CD8-positive, alpha-beta memory T cell (primary cell): ENCODE measurements around the gene PRKCSH. TPM values are rescaled to one million over a fixed set of nuclear protein-coding genes. Genes with fewer than 3 reads are reported as not detected.

ENCODE experiments used
- CTCF ChIA-PET: fragments of 350-600 bp; sonication (Branson Sonifier 250); formaldehyde crosslinking; loops from one replicate; lab custom pipeline; 2021; ENCODE audit warnings: antibody characterized with exemption; lab: Charles Lee
- POLR2A ChIA-PET: fragments of 350-600 bp; sonication (Branson Sonifier 250); formaldehyde crosslinking; loops from one replicate; lab custom pipeline; 2021; ENCODE audit warnings: antibody characterized with exemption; lab: Charles Lee
- DNase-seq, 5 donors: peaks; one replicate each; pipeline versions ENCODE4 v3.0.0 to v3.0.0-alpha.2; 2020 to 2022; ENCODE audit warnings: mixed read lengths in 1 of 5
- H3K27ac ChIP-seq: one replicate; pipeline ENCODE4 v1.7.0; 2013; ENCODE audit warnings: low read depth, mild to moderate bottlenecking, low read length, moderate library complexity
- H3K27me3 ChIP-seq: 2 replicates; pipeline ENCODE4 v1.7.0; 2013; ENCODE audit warnings: low read length, mild to moderate bottlenecking; ENCODE audit not compliant: insufficient read depth, poor library complexity, severe bottlenecking
- H3K36me3 ChIP-seq: 2 replicates; pipeline ENCODE4 v1.7.0; 2013; ENCODE audit warnings: mild to moderate bottlenecking, low read length, moderate library complexity; ENCODE audit not compliant: insufficient read depth
- H3K4me1 ChIP-seq: 2 replicates; pipeline ENCODE4 v1.7.0; 2013; ENCODE audit warnings: mild to moderate bottlenecking, low read length, moderate library complexity; ENCODE audit not compliant: insufficient read depth
- H3K4me3 ChIP-seq: 2 replicates; pipeline ENCODE4 v1.7.0; 2013; ENCODE audit warnings: mild to moderate bottlenecking, low read length
- H3K9me3 ChIP-seq: 2 replicates; pipeline ENCODE4 v1.7.0; 2013; ENCODE audit warnings: mild to moderate bottlenecking, low read length
- H3K27ac Mint-ChIP-seq, 8 donors: one replicate each; pipeline ENCODE4 v1.8.0; 2020 to 2021; ENCODE audit warnings: mixed read lengths in 8 of 8, mild to moderate bottlenecking in 6 of 8, inconsistent platforms in 3 of 8, moderate library complexity in 3 of 8
- H3K27me3 Mint-ChIP-seq, 2 donors: one replicate each; pipeline ENCODE4 v1.8.0; 2020 to 2021; ENCODE audit warnings: mixed read lengths in 2 of 2, mild to moderate bottlenecking in 1 of 2, moderate library complexity in 1 of 2
- H3K36me3 Mint-ChIP-seq, 3 donors: one replicate each; pipeline ENCODE4 v1.8.0; 2020 to 2021; ENCODE audit warnings: mixed read lengths in 3 of 3, inconsistent platforms in 1 of 3, mild to moderate bottlenecking in 1 of 3
- H3K4me1 Mint-ChIP-seq, 3 donors: one replicate each; pipeline ENCODE4 v1.8.0; 2020 to 2021; ENCODE audit warnings: mixed read lengths in 3 of 3, inconsistent platforms in 1 of 3, mild to moderate bottlenecking in 1 of 3
- H3K4me3 Mint-ChIP-seq, 7 donors: one replicate each; pipeline ENCODE4 v1.8.0; 2020 to 2021; ENCODE audit warnings: mixed read lengths in 7 of 7, mild to moderate bottlenecking in 6 of 7, moderate library complexity in 4 of 7, inconsistent platforms in 2 of 7
- H3K9me3 Mint-ChIP-seq, 5 donors: one replicate each; pipeline ENCODE4 v1.8.0; 2020 to 2022; ENCODE audit warnings: mixed read lengths in 5 of 5, mild to moderate bottlenecking in 3 of 5, moderate library complexity in 2 of 5, inconsistent platforms in 1 of 5
- polyA plus RNA-seq: library from polyadenylated mRNA; unstranded; fragments of 300-500 nt; fragmentation: Illumina TruSeq; gene quantifications from one replicate; pipeline ENCODE4 v1.2.3, GENCODE V29; 2021
- total RNA-seq, 2 experiments: library from RNA; stranded (reverse); gene quantifications; one replicate each; pipeline ENCODE4 v1.2.3, GENCODE V29; 2021

PRKCSH gene
- total and polyA plus RNA-seq, 3 experiments from 2014 or later = 60.7 to 272 (median 262) TPM

GRCh38 chr19:11435833-11436313 is 438 bp downstream of the PRKCSH start:
- Mint-ChIP-seq H3K27me3 (peaks cover 0 to 4% of the 10 kb centered on the region in 2 donors), H3K4me3 (peak overlapping the region; percentile 92 to 100 (median 99)), H3K36me3 (peaks cover 0 to 41% (median 5%) of the 10 kb centered on the region in 3 donors), H3K27ac (peak overlapping the region; percentile 91 to 99 (median 98)), H3K4me1 (peaks cover 22 to 32% (median 27%) of the 10 kb centered on the region in 3 donors), H3K9me3 (no peaks in the 10 kb centered on the region)
- Histone ChIP-seq H3K9me3 (no peaks in the 10 kb centered on the region), H3K4me3 (peak overlapping the region; percentile 95), H3K27me3 (no peaks in the 10 kb centered on the region), H3K36me3 (peaks cover 17% of the 10 kb centered on the region), H3K4me1 (peaks cover 19% of the 10 kb centered on the region), H3K27ac (peak overlapping the region; percentile 83)
- ChIA-PET CTCF (interaction anchor here (0.6 to 2.4 kb wide), 11 partner anchors 12 to 253 kb away, joined by 3 to 19 read pairs (median 4); partner anchors contain the start of gene SWSAP1), POLR2A (interaction anchor here (0.6 to 1.8 kb wide), 5 partner anchors 16 to 61 kb away, joined by 4 to 17 read pairs (median 5); partner anchors contain the start of gene SWSAP1)
- no peak for DNase-seq

GRCh38 chr19:11437955-11438354 is 2.5 kb downstream of the PRKCSH start:
- peaks cover 28 to 38% (median 32%) of the 10 kb centered on the region in 3 donors for H3K4me1 Mint-ChIP-seq
- H3K27me3 Mint-ChIP-seq = peaks cover 0 to 4% of the 10 kb centered on the region in 2 donors
- H3K27ac Mint-ChIP-seq = peak overlapping the region in 2 of 8 donors; percentile 54 to 85
- H3K27ac ChIP-seq = no peak overlapping the region
- no peaks in the 10 kb centered on the region for H3K27me3 ChIP-seq
- no peak for DNase-seq
- H3K4me3 Mint-ChIP-seq = peak overlapping the region in 4 of 7 donors; percentile 57 to 92 (median 69)
- peaks cover 3 to 60% (median 7%) of the 10 kb centered on the region in 3 donors for H3K36me3 Mint-ChIP-seq
- H3K4me3 ChIP-seq = no peak overlapping the region
- H3K36me3 ChIP-seq = peaks cover 29% of the 10 kb centered on the region
- no peaks in the 10 kb centered on the region for H3K9me3 Mint-ChIP-seq
- H3K4me1 ChIP-seq = peaks cover 19% of the 10 kb centered on the region
- no peaks in the 10 kb centered on the region for H3K9me3 ChIP-seq
- CTCF ChIA-PET = no interaction called here
- POLR2A ChIA-PET = no interaction called here

- H3K27me3 ChIP-seq = no peaks in the 10 kb centered on the region
- Mint-ChIP-seq H3K9me3 (no peaks in the 10 kb centered on the region), H3K4me3 (no peak overlapping the region), H3K27me3 (no peaks in the 10 kb centered on the region), H3K36me3 (peaks cover 3 to 78% (median 3%) of the 10 kb centered on the region in 3 donors), H3K27ac (no peak overlapping the region), H3K4me1 (peaks cover 0 to 12% (median 8%) of the 10 kb centered on the region in 3 donors)
- no peak for DNase-seq
- no peaks in the 10 kb centered on the region for H3K4me1 ChIP-seq
- no peak overlapping the region for H3K27ac ChIP-seq
- POLR2A ChIA-PET = no interaction called here
- H3K9me3 ChIP-seq = no peaks in the 10 kb centered on the region
- peaks cover 21% of the 10 kb centered on the region for H3K36me3 ChIP-seq
- CTCF ChIA-PET = interaction anchor here (1.0 to 1.6 kb wide), 3 partner anchors 63 to 306 kb away, joined by 3 to 4 read pairs (median 3); no protein-coding TSS in a partner anchor
- no peak overlapping the region for H3K4me3 ChIP-seq
Measured at GRCh38 chr19:11444059-11444458, 8.6 kb downstream of the PRKCSH start.

GRCh38 chr19:11445141-11445540 is 9.7 kb downstream of the PRKCSH start:
- CTCF ChIA-PET = interaction anchor here (0.8 to 1.5 kb wide), 2 partner anchors 64 to 70 kb away, joined by 3 to 5 read pairs; no protein-coding TSS in a partner anchor
- Histone ChIP-seq H3K36me3 (peaks cover 21% of the 10 kb centered on the region), H3K4me3 (no peak overlapping the region), H3K27me3 (no peaks in the 10 kb centered on the region), H3K27ac (no peak overlapping the region), H3K4me1 (no peaks in the 10 kb centered on the region), H3K9me3 (no peaks in the 10 kb centered on the region)
- Mint-ChIP-seq H3K36me3 (peaks cover 3 to 80% (median 3%) of the 10 kb centered on the region in 3 donors), H3K4me3 (no peak overlapping the region), H3K4me1 (peaks cover 0 to 12% (median 8%) of the 10 kb centered on the region in 3 donors), H3K27ac (no peak overlapping the region), H3K27me3 (no peaks in the 10 kb centered on the region), H3K9me3 (no peaks in the 10 kb centered on the region)
- DNase-seq = no peak
- POLR2A ChIA-PET = no interaction called here

- peaks cover 3 to 74% (median 3%) of the 10 kb centered on the region in 3 donors for H3K36me3 Mint-ChIP-seq
- H3K9me3 Mint-ChIP-seq = no peaks in the 10 kb centered on the region
- H3K4me1 Mint-ChIP-seq = peaks cover 0 to 8% (median 4%) of the 10 kb centered on the region in 3 donors
- no peaks in the 10 kb centered on the region for H3K4me1 ChIP-seq
- ChIA-PET CTCF (interaction anchor here (0.7 to 1.5 kb wide), 2 partner anchors 65 to 90 kb away, joined by 3 to 5 read pairs; no protein-coding TSS in a partner anchor), POLR2A (no interaction called here)
- no peak overlapping the region for H3K27ac ChIP-seq
- no peak for DNase-seq
- no peaks in the 10 kb centered on the region for H3K9me3 ChIP-seq
- H3K27ac Mint-ChIP-seq = no peak overlapping the region
- peaks cover 16% of the 10 kb centered on the region for H3K36me3 ChIP-seq
- no peaks in the 10 kb centered on the region for H3K27me3 Mint-ChIP-seq
- no peak overlapping the region for H3K4me3 ChIP-seq
- H3K4me3 Mint-ChIP-seq = no peak overlapping the region
- no peaks in the 10 kb centered on the region for H3K27me3 ChIP-seq
Measured at GRCh38 chr19:11446271-11446651, 10.8 kb downstream of the PRKCSH start.

- Mint-ChIP-seq H3K4me1 (peaks cover 0 to 5% (median 4%) of the 10 kb centered on the region in 3 donors), H3K9me3 (no peaks in the 10 kb centered on the region), H3K27me3 (no peaks in the 10 kb centered on the region), H3K27ac (peak overlapping the region in 1 of 8 donors; percentile 57), H3K36me3 (peaks cover 2 to 69% (median 2%) of the 10 kb centered on the region in 3 donors), H3K4me3 (no peak overlapping the region)
- DNase-seq = peak in 4 of 5 donors; percentile 32 to 63 (median 37)
- CTCF ChIA-PET = interaction anchor here (1.5 kb wide), 1 partner anchor 66 kb away, joined by 5 read pairs; no protein-coding TSS in a partner anchor
- Histone ChIP-seq H3K36me3 (peaks cover 11% of the 10 kb centered on the region), H3K4me1 (no peaks in the 10 kb centered on the region), H3K4me3 (no peak overlapping the region), H3K27ac (no peak overlapping the region), H3K27me3 (no peaks in the 10 kb centered on the region), H3K9me3 (no peaks in the 10 kb centered on the region)
- POLR2A ChIA-PET = no interaction called here
Measured at GRCh38 chr19:11446652-11447301, 11.3 kb downstream of the PRKCSH start.

- no peaks in the 10 kb centered on the region for H3K4me1 ChIP-seq
- POLR2A ChIA-PET = no interaction called here
Measured at GRCh38 chr19:11447347-11448262, 12.2 kb downstream of the PRKCSH start.

More at GRCh38 chr19:11447347-11448262, 12.2 kb downstream of the PRKCSH start:
- H3K9me3 ChIP-seq = no peaks in the 10 kb centered on the region
- CTCF ChIA-PET = interaction anchor here (1.4 kb wide), 1 partner anchor 35 kb away, joined by 3 read pairs; no protein-coding TSS in a partner anchor
- Mint-ChIP-seq H3K27ac (no peak overlapping the region), H3K36me3 (peaks cover 0 to 62% (median 0%) of the 10 kb centered on the region in 3 donors), H3K27me3 (no peaks in the 10 kb centered on the region), H3K9me3 (no peaks in the 10 kb centered on the region), H3K4me3 (peak overlapping the region in 1 of 7 donors; percentile 48), H3K4me1 (no peaks in the 10 kb centered on the region)
- peaks cover 8% of the 10 kb centered on the region for H3K36me3 ChIP-seq
- H3K27ac ChIP-seq = no peak overlapping the region
- DNase-seq = no peak
- H3K4me3 ChIP-seq = no peak overlapping the region
- H3K27me3 ChIP-seq = no peaks in the 10 kb centered on the region
